Measurements from ENCODE around the gene SOX18.
A peak's percentile ranks its signal among the peaks of the same experiment; 100 is the strongest.
"Not testable (repeated sequence)": the region's sequence is repeated elsewhere in the genome, so short reads cannot be mapped to it uniquely, and the experiment has no call there.

SOX18 gene

GRCh38 chr20:64021124-64021975, 28.1 kb downstream of the SOX18 start:
- Mint-ChIP-seq H3K36me3 (peaks cover 95% of the 10 kb centered on the region), H3K4me3 (no peak overlapping the region), H3K27ac (no peak overlapping the region), H3K4me1 (no peaks in the 10 kb centered on the region), H3K9me3 (no peaks in the 10 kb centered on the region)
- DNase-seq (ENCODE audit: low spot score in 2 of 2) (no peak), ATAC-seq (no peak)

- ATAC-seq (no peak), DNase-seq (ENCODE audit: low spot score in 2 of 2) (no peak)
- no peak overlapping the region for H3K27ac Mint-ChIP-seq
- H3K4me3 Mint-ChIP-seq, result no peak overlapping the region
- H3K36me3 Mint-ChIP-seq, result peaks cover 84% of the 10 kb centered on the region
- H3K9me3 Mint-ChIP-seq, result no peaks in the 10 kb centered on the region
- peaks cover 13% of the 10 kb centered on the region for H3K4me1 Mint-ChIP-seq
Measured at GRCh38 chr20:64015635-64016034, 33.8 kb downstream of the SOX18 start.

- not testable (repeated sequence) for DNase-seq (ENCODE audit: low spot score in 2 of 2); H3K9me3 Mint-ChIP-seq; ATAC-seq
- H3K4me3 Mint-ChIP-seq, result peak overlapping the region; percentile 66
- H3K4me1 Mint-ChIP-seq, result peaks cover 21% of the 10 kb centered on the region
- H3K27ac Mint-ChIP-seq, result peak overlapping the region; percentile 96
- peaks cover 84% of the 10 kb centered on the region for H3K36me3 Mint-ChIP-seq
Measured at GRCh38 chr20:64012385-64013154, 36.9 kb downstream of the SOX18 start.

- Mint-ChIP-seq H3K4me3 (peak overlapping the region; percentile 7), H3K9me3 (no peaks in the 10 kb centered on the region), H3K36me3 (peaks cover 77% of the 10 kb centered on the region), H3K27ac (peak overlapping the region; percentile 50), H3K4me1 (peaks cover 21% of the 10 kb centered on the region)
- peak in 1 of 2 donors; percentile 57 for DNase-seq (ENCODE audit: low spot score in 2 of 2)
- peak; percentile 58 for ATAC-seq
Measured at GRCh38 chr20:64011366-64011779, 38.1 kb downstream of the SOX18 start.

GRCh38 chr20:64010711-64011237, 38.7 kb downstream of the SOX18 start:
- DNase-seq (ENCODE audit: low spot score in 2 of 2) (no peak), ATAC-seq (peak; percentile 61)
- no peaks in the 10 kb centered on the region for H3K9me3 Mint-ChIP-seq
- H3K27ac Mint-ChIP-seq, result peak overlapping the region; percentile 50
- H3K4me3 Mint-ChIP-seq, result peak overlapping the region; percentile 7
- peaks cover 21% of the 10 kb centered on the region for H3K4me1 Mint-ChIP-seq
- H3K36me3 Mint-ChIP-seq, result peaks cover 77% of the 10 kb centered on the region

- DNase-seq (ENCODE audit: low spot score in 2 of 2) (no peak), ATAC-seq (no peak)
- H3K9me3 Mint-ChIP-seq, result no peaks in the 10 kb centered on the region
- H3K27ac Mint-ChIP-seq, result peak overlapping the region; percentile 2
- peaks cover 30% of the 10 kb centered on the region for H3K4me1 Mint-ChIP-seq
- no peak overlapping the region for H3K4me3 Mint-ChIP-seq
- H3K36me3 Mint-ChIP-seq, result peaks cover 77% of the 10 kb centered on the region
Measured at GRCh38 chr20:64009811-64010387, 39.5 kb downstream of the SOX18 start.

- ATAC-seq (no peak), DNase-seq (ENCODE audit: low spot score in 2 of 2) (no peak)
- Mint-ChIP-seq H3K36me3 (peaks cover 87% of the 10 kb centered on the region), H3K27ac (no peak overlapping the region), H3K9me3 (no peaks in the 10 kb centered on the region), H3K4me3 (no peak overlapping the region), H3K4me1 (peaks cover 25% of the 10 kb centered on the region)
Measured at GRCh38 chr20:64006902-64007301, 42.5 kb downstream of the SOX18 start.

- no peak for ATAC-seq
- no peaks in the 10 kb centered on the region for H3K9me3 Mint-ChIP-seq
- H3K4me3 Mint-ChIP-seq, result no peak overlapping the region
- H3K36me3 Mint-ChIP-seq, result peaks cover 92% of the 10 kb centered on the region
- DNase-seq (ENCODE audit: low spot score in 2 of 2), result no peak
- peaks cover 28% of the 10 kb centered on the region for H3K4me1 Mint-ChIP-seq
- no peak overlapping the region for H3K27ac Mint-ChIP-seq
Measured at GRCh38 chr20:64006490-64006889, 42.9 kb downstream of the SOX18 start.

GRCh38 chr20:64005394-64005793, 44.0 kb downstream of the SOX18 start:
- peaks cover 31% of the 10 kb centered on the region for H3K4me1 Mint-ChIP-seq
- peaks cover 94% of the 10 kb centered on the region for H3K36me3 Mint-ChIP-seq
- ATAC-seq, result peak; percentile 62
- H3K27ac Mint-ChIP-seq, result peak overlapping the region; percentile 66
- DNase-seq (ENCODE audit: low spot score in 2 of 2), result no peak
- no peaks in the 10 kb centered on the region for H3K9me3 Mint-ChIP-seq
- no peak overlapping the region for H3K4me3 Mint-ChIP-seq

GRCh38 chr20:64003960-64004725, 45.3 kb downstream of the SOX18 start:
- Mint-ChIP-seq H3K4me3 (no peak overlapping the region), H3K27ac (no peak overlapping the region), H3K36me3 (peaks cover 94% of the 10 kb centered on the region), H3K4me1 (peaks cover 23% of the 10 kb centered on the region), H3K9me3 (no peaks in the 10 kb centered on the region)
- DNase-seq (ENCODE audit: low spot score in 2 of 2) (no peak), ATAC-seq (no peak)

- peaks cover 23% of the 10 kb centered on the region for H3K4me1 Mint-ChIP-seq
- ATAC-seq (no peak), DNase-seq (ENCODE audit: low spot score in 2 of 2) (no peak)
- H3K9me3 Mint-ChIP-seq, result no peaks in the 10 kb centered on the region
- H3K4me3 Mint-ChIP-seq, result no peak overlapping the region
- H3K27ac Mint-ChIP-seq, result peak overlapping the region; percentile 63
- peaks cover 100% of the 10 kb centered on the region for H3K36me3 Mint-ChIP-seq
Measured at GRCh38 chr20:64001607-64002011, 47.8 kb downstream of the SOX18 start.

GRCh38 chr20:64000906-64001305, 48.5 kb downstream of the SOX18 start:
- peaks cover 23% of the 10 kb centered on the region for H3K4me1 Mint-ChIP-seq
- H3K36me3 Mint-ChIP-seq, result peaks cover 100% of the 10 kb centered on the region
- no peaks in the 10 kb centered on the region for H3K9me3 Mint-ChIP-seq
- no peak overlapping the region for H3K4me3 Mint-ChIP-seq
- DNase-seq (ENCODE audit: low spot score in 2 of 2) (no peak), ATAC-seq (no peak)
- no peak overlapping the region for H3K27ac Mint-ChIP-seq

Data from stimulated activated effector memory CD8-positive, alpha-beta T cell treated with anti-CD3 and anti-CD28 coated beads, Interleukin-12 subunit alpha, Interleukin-12 subunit beta, amount 100 ng/mL, for 72 hours (primary cell).